Left lobe of liver (tissue), 2 donors: Measurements from ENCODE around the gene CTIF. TPM values are rescaled to one million over a fixed set of nuclear protein-coding genes. Genes with fewer than 3 reads are reported as not detected.
A peak's percentile ranks its signal among the peaks of the same experiment; 100 is the strongest.

Experiments used
- ATAC-seq: fragments of 200-7000 bp; cut with Tn5 transposase; one replicate; pipeline ENCODE4 v1.9.1; 2020; ENCODE audit warnings: mild to moderate bottlenecking, moderate library complexity
- DNase-seq: peaks from one replicate; pipeline ENCODE4 v3.0.0-alpha.2; 2020; ENCODE audit warnings: low spot score
- total RNA-seq: library from RNA; stranded (reverse); gene quantifications from one replicate; pipeline ENCODE4 v1.2.1, GENCODE V29; 2021
- donor health status: DM: no; HTN: no; CAD: no; lungs with moderate emphysema.
- donor health status: DM: no; HTN: yes; CAD: no.

CTIF gene
- total RNA-seq, 1 donor from 2014 or later: 74.4 TPM

GRCh38 chr18:48531908-48532307 lies 6.9 kb upstream of the CTIF start:
- DNase-seq: no peak
- ATAC-seq: no peak

DNA sequence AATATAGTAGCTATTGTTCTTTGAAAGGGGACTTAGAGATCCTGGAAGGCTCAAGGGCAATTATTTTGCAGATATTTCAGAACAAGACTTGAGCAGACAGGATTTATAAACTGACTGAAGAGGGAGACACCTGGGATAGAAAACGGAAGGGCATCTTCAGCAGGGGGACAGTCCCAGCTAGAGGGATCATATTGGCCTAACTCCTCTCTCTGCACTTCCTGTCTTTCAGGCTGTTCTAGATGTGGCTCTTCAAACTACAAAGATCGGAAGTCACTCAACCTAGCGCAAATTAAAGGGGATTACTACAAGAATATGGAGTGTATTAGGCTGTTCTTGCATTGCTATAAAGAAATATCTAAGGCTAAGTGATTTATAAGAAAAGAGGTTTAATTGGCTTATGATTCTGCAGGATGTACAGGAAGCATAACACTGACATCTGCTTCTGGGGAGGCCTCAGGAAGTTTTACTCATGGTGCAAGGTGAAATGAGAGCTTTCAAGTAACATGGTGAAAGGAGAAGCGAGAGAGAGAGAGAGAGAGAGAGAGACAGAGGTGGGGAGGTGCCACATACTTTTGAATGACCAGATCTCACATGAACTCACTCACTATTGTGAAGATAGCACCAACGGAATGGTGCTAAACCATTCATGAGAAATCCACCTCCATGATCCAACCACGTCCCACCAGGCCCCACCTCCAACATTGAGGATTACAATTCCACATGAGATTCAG lies 5.3 kb upstream of the CTIF start:
- DNase-seq (no peak), ATAC-seq (no peak)

- ATAC-seq (no peak), DNase-seq (no peak)
Observed at GRCh38 chr18:48534364-48534763, 4.5 kb upstream of the CTIF start.

DNA sequence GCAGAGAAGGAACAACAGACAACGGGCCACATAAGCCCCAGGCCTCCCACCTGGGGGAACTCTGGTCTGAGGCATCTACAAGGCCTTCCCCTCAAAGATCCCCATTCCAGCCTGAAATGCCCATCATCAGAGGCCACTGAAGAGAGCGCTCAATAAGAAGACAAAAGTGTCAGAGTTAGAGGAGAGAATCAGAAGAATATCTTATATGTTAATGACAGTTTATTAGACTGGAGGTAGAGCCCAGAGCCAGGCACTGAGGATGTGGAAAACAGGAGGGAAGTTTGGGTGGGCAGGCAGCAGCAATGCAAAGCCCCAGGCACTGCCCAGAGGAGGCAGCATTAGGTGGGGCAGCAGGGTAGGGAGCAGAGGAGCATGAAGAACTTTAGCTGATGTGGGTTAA lies 2.9 kb upstream of the CTIF start:
- ATAC-seq (no peak), DNase-seq (no peak)

DNA sequence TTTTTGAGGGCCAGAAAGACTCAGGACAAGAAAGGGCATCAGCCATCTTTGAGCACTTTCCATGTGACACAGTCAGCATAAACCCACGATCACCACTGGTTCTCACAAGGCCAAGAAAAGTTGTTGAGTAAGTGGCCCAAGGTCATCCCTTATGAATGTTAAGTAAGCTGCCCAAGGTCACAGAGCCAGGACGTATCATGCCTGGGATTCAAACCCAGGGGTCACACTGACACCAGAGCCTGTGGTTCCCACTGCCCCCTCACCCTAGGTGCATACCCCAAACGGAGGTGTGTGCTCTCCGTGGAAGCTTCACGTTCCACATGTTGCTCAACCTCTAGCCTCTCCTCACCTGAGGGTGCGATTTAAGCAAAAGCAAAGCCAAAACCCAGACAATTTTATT lies 2.3 kb upstream of the CTIF start:
- ATAC-seq (no peak), DNase-seq (no peak)

GRCh38 chr18:48539406-48540250 lies 797 bp downstream of the CTIF start:
- DNase-seq (peak; percentile 55), ATAC-seq (peak; percentile 16)

- ATAC-seq: peak; percentile 77
Observed at GRCh38 chr18:48540251-48541025, 1.6 kb downstream of the CTIF start.

DNA sequence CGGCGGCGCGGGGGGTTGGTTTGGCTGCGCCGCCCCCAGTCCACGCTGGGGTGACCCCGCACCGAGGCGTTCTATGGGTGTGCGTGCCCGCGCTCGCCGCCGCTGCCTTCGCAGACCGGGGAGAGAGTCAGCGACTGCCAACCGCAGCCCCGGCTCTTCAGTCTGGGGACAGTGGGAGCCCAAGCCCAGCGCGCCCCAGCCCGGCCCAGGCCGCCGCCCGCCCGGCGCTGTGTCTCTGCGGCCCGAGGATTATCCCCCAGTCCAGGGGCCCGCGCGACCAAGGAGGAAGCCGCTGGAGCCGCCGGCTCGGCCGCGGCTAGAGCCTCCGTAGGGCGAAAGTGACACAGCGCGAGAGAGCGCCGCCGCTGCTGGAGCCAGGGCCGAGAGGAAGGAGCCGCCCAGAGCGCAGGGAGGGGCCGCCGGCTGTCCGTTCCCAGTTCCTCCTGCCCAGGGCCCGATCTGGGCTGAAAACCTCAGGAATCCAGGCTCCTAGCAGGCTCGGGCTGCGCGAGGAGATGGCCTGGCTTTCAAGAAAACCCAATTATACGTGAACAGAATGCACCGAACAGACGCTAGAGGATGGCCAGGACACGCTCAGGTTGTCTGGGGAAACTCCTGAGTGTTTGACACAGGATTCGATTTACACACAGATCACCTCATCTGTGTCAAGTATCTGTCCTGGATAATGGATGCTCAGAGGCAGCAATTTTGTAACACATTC lies 2.4 kb downstream of the CTIF start:
- ATAC-seq (peak; percentile 69), DNase-seq (peak; percentile 84)

More at GRCh38 chr18:48540251-48541025, 1.6 kb downstream of the CTIF start:
- peak; percentile 89 for DNase-seq

DNA sequence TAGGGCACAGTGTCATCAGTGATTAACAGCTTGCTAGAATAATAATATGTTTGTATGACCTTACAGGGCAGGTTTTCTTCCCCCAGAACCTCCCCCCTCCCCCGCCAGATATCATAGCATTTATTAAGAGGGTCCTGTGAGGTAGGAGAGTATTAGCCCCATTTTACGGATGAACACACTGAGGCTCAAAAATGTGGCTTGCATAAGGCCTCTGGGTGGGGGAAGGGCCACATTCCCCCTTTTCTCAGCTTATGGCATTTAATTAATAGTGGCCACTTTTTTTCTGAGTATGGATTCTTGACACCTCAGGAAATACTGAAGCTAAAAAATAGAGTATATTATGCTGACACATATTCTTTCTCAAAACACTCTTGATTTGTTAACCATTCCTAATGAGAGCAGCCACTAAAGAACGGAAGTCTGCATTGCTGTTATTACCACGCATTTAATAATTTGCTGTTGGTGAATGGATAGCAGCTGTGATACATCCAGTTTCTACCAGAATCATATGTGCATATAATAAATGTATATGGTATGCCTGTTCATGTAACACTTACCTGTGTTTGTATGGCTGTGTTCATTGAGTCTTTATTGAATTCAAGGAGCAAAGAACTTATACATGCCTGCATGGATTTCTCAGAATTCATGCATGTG lies 3.0 kb downstream of the CTIF start:
- DNase-seq: peak; percentile 26
- ATAC-seq: no peak

DNA sequence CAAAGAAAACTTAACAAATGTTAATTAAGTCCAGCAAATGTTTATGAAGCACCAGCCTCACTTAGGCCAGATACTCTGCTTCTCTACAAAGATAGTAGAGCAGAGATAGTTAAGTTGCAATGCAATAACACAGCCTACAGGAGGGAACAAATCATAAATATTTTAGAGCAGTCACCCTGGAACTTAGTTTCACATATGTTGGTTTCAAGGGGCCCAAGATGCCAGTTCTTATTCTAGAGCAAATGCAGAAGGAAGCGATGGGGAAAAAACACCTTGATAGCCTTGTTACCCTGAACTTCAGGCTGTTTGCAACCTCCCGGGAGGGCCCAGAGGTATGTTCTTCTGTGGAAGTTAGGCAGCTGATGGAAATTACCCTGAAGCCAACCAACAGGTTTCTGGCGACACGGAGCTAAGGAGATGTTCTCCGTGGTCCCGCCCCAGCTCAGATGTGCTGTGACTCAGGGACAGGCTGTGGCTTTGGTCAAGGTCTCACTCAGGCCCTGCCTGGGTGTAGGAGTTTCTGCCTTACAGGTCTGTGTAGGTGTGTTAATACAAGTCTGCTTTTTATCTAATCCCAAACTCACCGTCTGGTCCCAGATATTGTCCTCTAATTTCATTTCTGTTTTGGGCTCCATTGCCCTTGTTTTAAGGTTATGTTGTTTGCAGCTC lies 3.8 kb downstream of the CTIF start:
- ATAC-seq: no peak
- peak; percentile 21 for DNase-seq

DNA sequence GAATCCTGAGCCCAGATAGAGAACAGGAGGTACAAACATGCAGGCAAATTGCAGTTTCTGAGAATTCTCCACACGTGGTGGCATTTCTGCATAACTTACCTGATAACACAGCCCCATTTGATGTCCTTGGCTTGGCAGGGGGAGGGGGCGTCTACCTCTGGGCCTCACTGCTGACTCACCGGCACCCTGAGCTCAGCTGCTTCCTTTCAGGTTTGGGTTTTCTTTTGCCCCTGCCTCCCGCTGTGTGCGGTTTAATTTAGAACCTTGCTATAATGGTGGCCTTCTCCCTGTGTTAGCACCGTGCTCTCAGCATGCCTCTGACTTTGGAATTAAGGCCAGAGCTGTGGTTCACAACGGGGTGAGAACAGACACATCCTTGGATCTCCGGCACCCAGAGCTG lies 4.4 kb downstream of the CTIF start:
- DNase-seq: peak; percentile 23
- no peak for ATAC-seq

- DNase-seq (no peak), ATAC-seq (no peak)
Observed at GRCh38 chr18:48544116-48544515, 5.3 kb downstream of the CTIF start.

GRCh38 chr18:48544661-48545415 lies 6.0 kb downstream of the CTIF start:
- ATAC-seq: no peak
- peak; percentile 44 for DNase-seq

DNA sequence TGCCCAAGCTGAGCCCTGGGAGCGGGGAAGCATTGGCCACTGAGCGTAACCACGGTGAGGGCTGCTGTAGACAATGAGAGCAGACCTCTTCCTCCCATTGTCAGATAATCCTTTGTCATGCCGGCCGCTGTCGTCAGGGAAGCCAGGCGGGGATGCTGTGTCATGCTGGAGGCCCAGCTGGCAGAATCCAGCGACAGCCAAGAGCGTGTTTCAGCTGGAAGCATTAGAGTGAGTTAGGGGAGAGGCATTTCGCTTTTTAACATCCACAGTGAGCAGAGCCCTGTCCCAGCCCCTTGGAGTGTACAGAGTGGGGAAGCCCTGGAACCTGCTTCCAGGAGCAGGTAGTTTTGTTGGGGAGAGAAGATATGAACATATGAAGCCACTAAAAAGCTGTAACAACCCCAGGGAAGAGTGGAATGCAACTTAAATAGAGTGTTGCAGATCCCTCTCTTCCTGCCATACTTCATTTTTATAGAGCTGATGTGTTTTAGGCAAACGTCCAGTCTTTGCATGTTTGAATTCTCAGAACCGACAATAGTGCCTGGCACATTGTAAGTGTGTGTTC lies 7.0 kb downstream of the CTIF start:
- no peak for ATAC-seq
- DNase-seq: peak; percentile 46

- DNase-seq (peak; percentile 31), ATAC-seq (no peak)
Observed at GRCh38 chr18:48546396-48546795, 7.6 kb downstream of the CTIF start.

DNA sequence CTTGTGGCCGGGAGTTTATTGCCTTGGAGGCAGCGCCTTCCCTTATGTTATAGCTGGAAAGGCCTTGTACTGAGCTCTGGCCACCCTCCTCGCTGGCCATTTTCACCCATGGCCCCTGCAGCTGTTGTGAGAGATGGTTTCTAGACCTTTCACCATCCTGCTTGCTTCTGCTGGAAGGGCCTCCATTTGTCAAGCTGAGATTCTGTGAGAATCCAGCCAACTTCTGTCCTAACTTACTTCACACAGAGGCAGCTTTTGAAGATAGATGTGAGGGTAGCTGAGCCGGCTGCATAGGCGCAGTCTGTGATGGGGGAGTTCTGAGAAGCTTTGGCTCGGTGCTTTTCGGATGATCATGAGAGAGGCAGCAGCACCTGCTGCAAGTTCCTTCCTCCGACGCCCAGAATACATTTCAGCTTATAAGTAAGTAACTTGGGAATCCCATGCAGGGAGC lies 8.7 kb downstream of the CTIF start:
- ATAC-seq: no peak
- DNase-seq: peak; percentile 30

- peak; percentile 68 for ATAC-seq
- DNase-seq: peak; percentile 84
Observed at GRCh38 chr18:48548011-48548771, 9.4 kb downstream of the CTIF start.

DNA sequence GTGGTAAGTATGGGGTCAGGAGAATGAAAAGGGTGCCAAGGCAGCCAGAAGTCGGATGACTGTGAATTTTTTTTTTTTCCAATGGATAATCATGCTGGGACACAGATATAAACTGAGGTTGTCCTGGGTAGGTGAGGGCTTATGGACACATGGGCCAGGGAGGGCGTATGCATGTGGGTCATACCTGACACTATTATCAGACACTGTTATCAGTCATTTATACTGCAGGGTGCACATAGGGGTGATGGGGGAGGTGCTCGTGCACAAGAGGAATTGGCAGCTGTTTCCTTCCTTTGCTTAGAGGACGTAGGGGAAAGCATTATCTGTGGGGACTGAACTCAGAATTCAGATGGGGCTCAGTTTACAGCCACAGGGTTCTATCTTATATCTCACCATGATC lies 10.1 kb downstream of the CTIF start:
- ATAC-seq: no peak

More for the DNA sequence above, 10.1 kb downstream of the CTIF start:
- DNase-seq: no peak
